Stimulated activated CD4-positive, alpha-beta T cell treated with anti-CD3 and anti-CD28 coated beads, TNF-alpha, amount 100 ng/mL, for 48 hours (primary cell): Measurements from ENCODE around the gene MAP3K12.
A peak's percentile ranks its signal among the peaks of the same experiment; 100 is the strongest.
"Not testable (repeated sequence)": the region's sequence is repeated elsewhere in the genome, so short reads cannot be mapped to it uniquely, and the experiment has no call there.

ENCODE experiments used
- DNase-seq, 3 donors: peaks; one replicate each; pipeline ENCODE4 v3.0.0-alpha.2; 2020; ENCODE audit warnings: low read depth in 3 of 3

Gene MAP3K12

GRCh38 chr12:53493610-53494391 is 5.5 kb downstream of the MAP3K12 start:
- no peak for DNase-seq

- peak; percentile 68 to 84 (median 78) for DNase-seq
Observed at GRCh38 chr12:53492830-53493609, 6.2 kb downstream of the MAP3K12 start.

GRCh38 chr12:53492188-53492587 is 7.1 kb downstream of the MAP3K12 start:
- DNase-seq = no peak

GRCh38 chr12:53489242-53489864 is 9.9 kb downstream of the MAP3K12 start:
- DNase-seq = no peak

- no peak for DNase-seq
Observed at GRCh38 chr12:53486736-53487487, 12.3 kb downstream of the MAP3K12 start.

GRCh38 chr12:53485955-53486735 is 13.1 kb downstream of the MAP3K12 start:
- DNase-seq = no peak

GRCh38 chr12:53484686-53485575 is 14.3 kb downstream of the MAP3K12 start:
- no peak for DNase-seq

GRCh38 chr12:53483979-53484377 is 15.3 kb downstream of the MAP3K12 start:
- DNase-seq = no peak

GRCh38 chr12:53483225-53483978 is 15.9 kb downstream of the MAP3K12 start:
- no peak for DNase-seq

- DNase-seq = no peak
Observed at GRCh38 chr12:53482626-53483168, 16.6 kb downstream of the MAP3K12 start.

- DNase-seq = no peak
Observed at GRCh38 chr12:53481939-53482586, 17.2 kb downstream of the MAP3K12 start.

- not testable (repeated sequence) for DNase-seq
Observed at GRCh38 chr12:53481458-53481857, 17.8 kb downstream of the MAP3K12 start.

- DNase-seq = no peak
Observed at GRCh38 chr12:53480491-53481442, 18.5 kb downstream of the MAP3K12 start.

- DNase-seq = no peak
Observed at GRCh38 chr12:53479331-53479730, 19.9 kb downstream of the MAP3K12 start.

- DNase-seq = no peak
Observed at GRCh38 chr12:53478865-53479264, 20.4 kb downstream of the MAP3K12 start.

- DNase-seq = no peak
Observed at GRCh38 chr12:53476769-53477209, 22.5 kb downstream of the MAP3K12 start.

- no peak for DNase-seq
Observed at GRCh38 chr12:53474819-53475218, 24.4 kb downstream of the MAP3K12 start.
